GM19238 (cell line): ENCODE measurements around the gene GLS.
"Not testable (repeated sequence)": the region's sequence is repeated elsewhere in the genome, so short reads cannot be mapped to it uniquely, and the experiment has no call there.

Experiments
- DNase-seq: peaks from one replicate; pipeline ENCODE4 v3.0.0; 2011; ENCODE audit warnings: low spot score; ENCODE audit not compliant: insufficient read length

Gene GLS

GRCh38 chr2:190882856-190883582 is 2.4 kb downstream of the GLS start:
- no peak for DNase-seq

- not testable (repeated sequence) for DNase-seq
Measured at GRCh38 chr2:190885844-190886243, 5.2 kb downstream of the GLS start.

- DNase-seq: no peak
Measured at GRCh38 chr2:190887089-190887488, 6.5 kb downstream of the GLS start.

- no peak for DNase-seq
Measured at GRCh38 chr2:190888449-190888848, 7.8 kb downstream of the GLS start.

GRCh38 chr2:190889175-190889943 is 8.7 kb downstream of the GLS start:
- no peak for DNase-seq

- no peak for DNase-seq
Measured at GRCh38 chr2:190891372-190891771, 10.8 kb downstream of the GLS start.

- DNase-seq: no peak
Measured at GRCh38 chr2:190891889-190892288, 11.3 kb downstream of the GLS start.

- DNase-seq: no peak
Measured at GRCh38 chr2:190893157-190893556, 12.5 kb downstream of the GLS start.

GRCh38 chr2:190896477-190896876 is 15.9 kb downstream of the GLS start:
- DNase-seq: no peak

GRCh38 chr2:190903693-190904450 is 23.3 kb downstream of the GLS start:
- no peak for DNase-seq

GRCh38 chr2:190904640-190905261 is 24.1 kb downstream of the GLS start:
- DNase-seq: no peak

GRCh38 chr2:190908532-190908931 is 27.9 kb downstream of the GLS start:
- no peak for DNase-seq

GRCh38 chr2:190909680-190910079 is 29.1 kb downstream of the GLS start:
- DNase-seq: no peak

- DNase-seq: no peak
Measured at GRCh38 chr2:190910341-190911136, 29.9 kb downstream of the GLS start.

- DNase-seq: peak; percentile 4
Measured at GRCh38 chr2:190911813-190912212, 31.2 kb downstream of the GLS start.

GRCh38 chr2:190912726-190913125 is 32.1 kb downstream of the GLS start:
- no peak for DNase-seq

- no peak for DNase-seq
Measured at GRCh38 chr2:190913725-190914124, 33.1 kb downstream of the GLS start.

GRCh38 chr2:190916829-190917228 is 36.2 kb downstream of the GLS start:
- DNase-seq: no peak

GRCh38 chr2:190920085-190920484 is 39.5 kb downstream of the GLS start:
- no peak for DNase-seq

- no peak for DNase-seq
Measured at GRCh38 chr2:190922376-190922775, 41.8 kb downstream of the GLS start.

GRCh38 chr2:190927301-190927700 is 46.7 kb downstream of the GLS start:
- no peak for DNase-seq
